DOHH2 (cell line): ENCODE results near the gene UMODL1.

ENCODE experiments used
- CTCF ChIP-seq: fragments of 200-600 bp; sonication (generic); IDR thresholded peaks from one replicate; pipeline ENCODE4 v1.5.1; 2014; ENCODE audit warnings: antibody characterized with exemption, mild to moderate bottlenecking, low read depth, low read length; ENCODE audit not compliant: poor library complexity, severe bottlenecking
- EZH2phosphoT487 ChIP-seq: fragments of 200-600 bp; sonication (generic); IDR thresholded peaks from 2 replicates; pipeline ENCODE4 v1.6.1; 2017; ENCODE audit warnings: borderline replicate concordance, mild to moderate bottlenecking, antibody characterized with exemption, low read length, moderate library complexity, mixed read lengths

GRCh38 chr21:42144679-42145568, 73.8 kb downstream of the UMODL1 start:
- no peak for TF ChIP-seq CTCF
- TF ChIP-seq EZH2phosphoT487: no peak
